ENCODE results near the gene SCTR. TPM values are rescaled to one million over a fixed set of nuclear protein-coding genes. Genes with fewer than 3 reads are reported as not detected.
A peak's percentile ranks its signal among the peaks of the same experiment; 100 is the strongest.

Gene SCTR
- total and polyA plus RNA-seq, 12 donors, result 0.33 to 8.3 (median 0.46) TPM; not detected in 5

GRCh38 chr2:119480184-119480583 lies 44.1 kb downstream of the SCTR start:
- DNase-seq, result peak in 1 of 7 donors; percentile 2
- TF ChIP-seq CTCF (IDR thresholded peaks at IDR 0.05) (no peak), POLR2A (IDR thresholded peaks at IDR 0.05) (no peak)
- no peak overlapping the region for H3K4me3 ChIP-seq
- no peaks in the 10 kb centered on the region for H3K27me3 ChIP-seq
- peaks cover 4 to 8% of the 10 kb centered on the region in 2 donors for H3K4me1 ChIP-seq (replicated peaks in 1 of 2)
- 88 to 93% (median 91%) methylated on average over 5 of the region's 5 CpGs for WGBS, 4 donors
- H3K27ac ChIP-seq, result no peak overlapping the region
- no peaks in the 10 kb centered on the region for H3K9me3 ChIP-seq (replicated peaks in 1 of 3)
- intact Hi-C loops (cut with DNase I), result no loop called here
- H3K36me3 ChIP-seq (replicated peaks in 1 of 2), result no peaks in the 10 kb centered on the region

GRCh38 chr2:119478978-119479295 lies 45.3 kb downstream of the SCTR start:
- intact Hi-C loops (cut with DNase I), result no loop called here
- DNase-seq, result no peak
- WGBS, 4 donors, result 89 to 95% (median 93%) methylated on average over 3 of the region's 3 CpGs
- TF ChIP-seq POLR2A (IDR thresholded peaks at IDR 0.05), result no peak
- no peak for TF ChIP-seq CTCF (IDR thresholded peaks at IDR 0.05)
- no peak overlapping the region for H3K27ac ChIP-seq
- peaks cover 0 to 3% of the 10 kb centered on the region in 2 donors for H3K4me1 ChIP-seq (replicated peaks in 1 of 2)
- H3K36me3 ChIP-seq (replicated peaks in 1 of 2), result no peaks in the 10 kb centered on the region
- no peaks in the 10 kb centered on the region for H3K9me3 ChIP-seq (replicated peaks in 1 of 3)
- no peak overlapping the region for H3K4me3 ChIP-seq
- H3K27me3 ChIP-seq, result no peaks in the 10 kb centered on the region

- H3K27me3 ChIP-seq, result no peaks in the 10 kb centered on the region
- no peak overlapping the region for H3K27ac ChIP-seq
- H3K36me3 ChIP-seq (replicated peaks in 1 of 2), result no peaks in the 10 kb centered on the region
- no peaks in the 10 kb centered on the region for H3K9me3 ChIP-seq (replicated peaks in 1 of 3)
- DNase-seq, result peak in 2 of 7 donors; percentile 10 to 13
- H3K4me3 ChIP-seq, result no peak overlapping the region
- intact Hi-C loops (cut with DNase I), result no loop called here
- TF ChIP-seq CTCF (IDR thresholded peaks at IDR 0.05), result no peak
- no peak for TF ChIP-seq POLR2A (IDR thresholded peaks at IDR 0.05)
- WGBS, 4 donors, result 83 to 92% (median 88%) methylated on average over 10 to 12 of the region's 12 CpGs
- H3K4me1 ChIP-seq (replicated peaks in 1 of 2), result peaks cover 0 to 3% of the 10 kb centered on the region in 2 donors
Observed at GRCh38 chr2:119478188-119478977, 45.9 kb downstream of the SCTR start.

- Histone ChIP-seq H3K9me3 (replicated peaks in 1 of 3) (no peaks in the 10 kb centered on the region), H3K36me3 (replicated peaks in 1 of 2) (no peaks in the 10 kb centered on the region), H3K4me1 (replicated peaks in 1 of 2) (peaks cover 0 to 3% of the 10 kb centered on the region in 2 donors), H3K4me3 (no peak overlapping the region), H3K27me3 (no peaks in the 10 kb centered on the region), H3K27ac (no peak overlapping the region)
- intact Hi-C loops (cut with DNase I), result loop anchor here (2.0 kb wide), 1 partner anchor 70 kb away; no protein-coding TSS in a partner anchor
- WGBS, 4 donors, result 68 to 77% (median 74%) methylated on average over 9 of the region's 9 CpGs
- TF ChIP-seq POLR2A (IDR thresholded peaks at IDR 0.05) (no peak), CTCF (IDR thresholded peaks at IDR 0.05) (no peak)
- peak in 3 of 7 donors; percentile 9 to 20 (median 13) for DNase-seq
Observed at GRCh38 chr2:119477113-119477505, 47.2 kb downstream of the SCTR start.

All from adrenal gland (tissue), 12 donors.